ENCODE data around the gene GRIP1.

GRIP1 gene

GRCh38 chr12:66627270-66627987 is 51.4 kb downstream of the GRIP1 start:
- DNase-seq (ENCODE audit: low read depth in 1 of 2, low spot score in 1 of 2): no peak
- peaks cover 2% of the 10 kb centered on the region for H3K27me3 ChIP-seq (ENCODE audit: insufficient read depth, poor library complexity, severe bottlenecking)
- no peak overlapping the region for H3K4me3 ChIP-seq (replicated peaks; ENCODE audit: insufficient read depth, low read length)
- H3K27ac ChIP-seq (replicated peaks): no peak overlapping the region
- TF ChIP-seq SPI1 (IDR thresholded peaks at IDR 0.05; ENCODE audit: borderline replicate concordance, low read depth) (no peak), GABPA (IDR thresholded peaks at IDR 0.05; ENCODE audit: low read depth) (no peak), CTCF (IDR thresholded peaks at IDR 0.05; ENCODE audit: insufficient read depth, low read length) (no peak), POLR2AphosphoS5 (IDR thresholded peaks at IDR 0.05; ENCODE audit: low read depth) (no peak)
- TF ChIP-seq, protein P1, sequence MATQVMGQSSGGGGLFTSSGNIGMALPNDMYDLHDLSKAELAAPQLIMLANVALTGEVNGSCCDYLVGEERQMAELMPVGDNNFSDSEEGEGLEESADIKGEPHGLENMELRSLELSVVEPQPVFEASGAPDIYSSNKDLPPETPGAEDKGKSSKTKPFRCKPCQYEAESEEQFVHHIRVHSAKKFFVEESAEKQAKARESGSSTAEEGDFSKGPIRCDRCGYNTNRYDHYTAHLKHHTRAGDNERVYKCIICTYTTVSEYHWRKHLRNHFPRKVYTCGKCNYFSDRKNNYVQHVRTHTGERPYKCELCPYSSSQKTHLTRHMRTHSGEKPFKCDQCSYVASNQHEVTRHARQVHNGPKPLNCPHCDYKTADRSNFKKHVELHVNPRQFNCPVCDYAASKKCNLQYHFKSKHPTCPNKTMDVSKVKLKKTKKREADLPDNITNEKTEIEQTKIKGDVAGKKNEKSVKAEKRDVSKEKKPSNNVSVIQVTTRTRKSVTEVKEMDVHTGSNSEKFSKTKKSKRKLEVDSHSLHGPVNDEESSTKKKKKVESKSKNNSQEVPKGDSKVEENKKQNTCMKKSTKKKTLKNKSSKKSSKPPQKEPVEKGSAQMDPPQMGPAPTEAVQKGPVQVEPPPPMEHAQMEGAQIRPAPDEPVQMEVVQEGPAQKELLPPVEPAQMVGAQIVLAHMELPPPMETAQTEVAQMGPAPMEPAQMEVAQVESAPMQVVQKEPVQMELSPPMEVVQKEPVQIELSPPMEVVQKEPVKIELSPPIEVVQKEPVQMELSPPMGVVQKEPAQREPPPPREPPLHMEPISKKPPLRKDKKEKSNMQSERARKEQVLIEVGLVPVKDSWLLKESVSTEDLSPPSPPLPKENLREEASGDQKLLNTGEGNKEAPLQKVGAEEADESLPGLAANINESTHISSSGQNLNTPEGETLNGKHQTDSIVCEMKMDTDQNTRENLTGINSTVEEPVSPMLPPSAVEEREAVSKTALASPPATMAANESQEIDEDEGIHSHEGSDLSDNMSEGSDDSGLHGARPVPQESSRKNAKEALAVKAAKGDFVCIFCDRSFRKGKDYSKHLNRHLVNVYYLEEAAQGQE (IDR thresholded peaks at IDR 0.05; ENCODE audit: insufficient replicate concordance, low read depth): no peak

DNA sequence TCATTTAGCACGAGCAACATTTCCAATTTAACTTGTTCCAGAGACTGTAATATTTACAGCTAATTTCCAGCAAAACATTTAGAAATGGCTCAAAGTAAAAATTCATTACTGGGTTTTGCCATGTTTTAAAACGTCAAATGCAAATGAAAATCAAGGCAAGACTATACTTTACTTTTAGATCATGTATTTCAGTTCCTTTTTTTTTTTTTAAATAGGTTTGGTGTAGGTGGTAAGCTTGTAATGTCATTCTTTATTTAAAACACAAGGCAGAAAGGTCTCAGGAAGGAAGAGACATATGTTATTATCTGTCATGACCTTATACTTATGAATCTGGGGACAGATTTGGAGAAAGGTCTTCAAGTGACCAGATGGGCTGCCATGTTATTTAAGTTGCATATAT is 54.1 kb downstream of the GRIP1 start:
- peaks cover 2% of the 10 kb centered on the region for H3K27me3 ChIP-seq (ENCODE audit: insufficient read depth, poor library complexity, severe bottlenecking)
- TF ChIP-seq, protein P1 (IDR thresholded peaks at IDR 0.05; ENCODE audit: insufficient replicate concordance, low read depth): no peak
- no peak overlapping the region for H3K4me3 ChIP-seq (replicated peaks; ENCODE audit: insufficient read depth, low read length)

GRCh38 chr12:66623455-66623854 is 55.4 kb downstream of the GRIP1 start:
- no peak for DNase-seq (ENCODE audit: low read depth in 1 of 2, low spot score in 1 of 2)
- H3K4me3 ChIP-seq (replicated peaks; ENCODE audit: insufficient read depth, low read length): no peak overlapping the region
- H3K27ac ChIP-seq (replicated peaks): no peak overlapping the region
- TF ChIP-seq, protein P1 (IDR thresholded peaks at IDR 0.05; ENCODE audit: insufficient replicate concordance, low read depth): no peak
- TF ChIP-seq GABPA (IDR thresholded peaks at IDR 0.05; ENCODE audit: low read depth): no peak
- peak; percentile 96 for TF ChIP-seq SPI1 (IDR thresholded peaks at IDR 0.05; ENCODE audit: borderline replicate concordance, low read depth)
- no peak for TF ChIP-seq POLR2AphosphoS5 (IDR thresholded peaks at IDR 0.05; ENCODE audit: low read depth)
- no peak for TF ChIP-seq CTCF (IDR thresholded peaks at IDR 0.05; ENCODE audit: insufficient read depth, low read length)
- no peaks in the 10 kb centered on the region for H3K27me3 ChIP-seq (ENCODE audit: insufficient read depth, poor library complexity, severe bottlenecking)

More for the DNA sequence above, 54.1 kb downstream of the GRIP1 start:
- no peak overlapping the region for H3K27ac ChIP-seq (replicated peaks)
- DNase-seq (ENCODE audit: low read depth in 1 of 2, low spot score in 1 of 2): no peak
